Activated B cell treated with CpG ODN at 0.5 μM for 24 hours (primary cell): ENCODE measurements around the gene GINS2. TPM values are rescaled to one million over a fixed set of nuclear protein-coding genes. Genes with fewer than 3 reads are reported as not detected.

Experiments
- ATAC-seq: fragments of 200-7000 bp; cut with Tn5 transposase; one replicate; pipeline ENCODE4 v1.10.0; 2021; ENCODE audit warnings: low read depth, mild to moderate bottlenecking, moderate library complexity
- CTCF ChIA-PET: fragments of 350-600 bp; sonication (Branson Sonifier 250); formaldehyde crosslinking; loops from one replicate; lab custom pipeline; 2021; ENCODE audit warnings: antibody characterized with exemption; lab: Charles Lee
- POLR2A ChIA-PET: fragments of 350-600 bp; sonication (Branson Sonifier 250); formaldehyde crosslinking; loops from one replicate; lab custom pipeline; 2021; ENCODE audit warnings: antibody characterized with exemption; lab: Charles Lee
- DNase-seq: peaks from one replicate; pipeline ENCODE4 v3.0.0; 2022
- H3K27ac Mint-ChIP-seq: one replicate; pipeline ENCODE4 v1.8.0; 2020; ENCODE audit warnings: mixed read lengths
- H3K27me3 Mint-ChIP-seq: one replicate; pipeline ENCODE4 v1.8.0; 2021; ENCODE audit warnings: mixed read lengths
- H3K36me3 Mint-ChIP-seq: one replicate; pipeline ENCODE4 v1.8.0; 2021; ENCODE audit warnings: low read depth, mixed read lengths
- H3K4me1 Mint-ChIP-seq: one replicate; pipeline ENCODE4 v1.8.0; 2021; ENCODE audit warnings: mixed read lengths
- H3K4me3 Mint-ChIP-seq: one replicate; pipeline ENCODE4 v1.8.0; 2020; ENCODE audit warnings: mild to moderate bottlenecking, mixed read lengths
- H3K9me3 Mint-ChIP-seq: one replicate; pipeline ENCODE4 v1.8.0; 2020; ENCODE audit warnings: mixed read lengths
- CTCF ChIP-seq: fragments of 200-600 bp; IDR thresholded peaks from one replicate; pipeline ENCODE4 v1.8.0; 2022; ENCODE audit warnings: antibody characterized with exemption, mild to moderate bottlenecking
- intact Hi-C: fragments of 100-400 bp; cut with micrococcal nuclease; formaldehyde crosslinking; loops from one replicate; pipeline ENCODE4 v1.15.1; 2024
- total RNA-seq: library from RNA; stranded (reverse); gene quantifications from 2 replicates; pipeline ENCODE4 v1.2.3, GENCODE V29; 2022

The GINS2 gene
- total RNA-seq, 1 donor from 2014 or later: 6.0 TPM

DNA sequence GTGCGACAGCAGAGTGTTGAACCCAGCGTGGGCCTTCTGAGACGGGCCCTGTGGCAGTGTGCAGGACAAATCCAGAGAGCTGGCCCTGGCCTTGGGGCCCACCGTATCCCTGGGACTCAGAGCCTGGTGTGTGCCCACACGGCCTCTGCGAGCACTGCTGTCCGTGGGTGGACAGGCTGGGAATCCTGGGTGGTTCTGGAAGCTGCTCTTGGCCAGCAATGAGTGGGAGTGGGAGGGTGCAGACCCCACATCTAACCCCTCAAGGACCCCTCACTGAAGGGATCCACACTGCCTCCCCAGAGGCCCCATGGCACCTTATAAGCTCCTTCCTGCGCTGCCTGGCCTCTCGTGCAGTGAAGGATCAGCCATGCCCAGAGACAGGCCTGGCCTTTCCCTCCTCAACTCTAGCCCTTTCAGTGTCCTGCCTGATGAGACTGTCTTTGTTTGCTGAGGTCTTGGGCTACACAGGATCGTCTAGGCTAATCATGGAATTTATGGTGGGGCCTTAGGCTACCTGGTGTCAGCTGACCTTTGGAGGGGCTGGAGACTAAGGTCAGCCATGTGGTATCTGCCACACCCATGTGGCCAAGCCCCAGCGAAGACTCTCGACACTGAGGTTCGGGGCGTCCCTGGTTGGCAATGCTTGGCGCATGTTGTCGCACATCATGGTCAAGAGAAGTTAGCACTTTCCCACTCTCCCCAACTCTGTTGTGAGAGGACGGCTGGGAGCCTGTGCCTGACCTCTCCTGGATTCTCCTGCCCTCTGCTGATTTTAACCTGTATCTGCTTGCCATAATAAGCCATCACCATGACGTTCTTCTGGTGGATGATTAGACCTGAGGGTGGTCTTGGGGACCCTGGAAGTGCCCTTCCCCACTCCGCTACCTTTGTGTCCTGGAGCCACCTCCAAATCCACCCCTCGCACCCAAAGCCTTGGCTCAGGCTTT lies 16.4 kb upstream of the GINS2 start:
- ATAC-seq (no peak), DNase-seq (no peak)
- POLR2A ChIA-PET: no interaction called here
- intact Hi-C loops: no loop called here
- CTCF ChIA-PET: no interaction called here
- Mint-ChIP-seq H3K27me3 (no peaks in the 10 kb centered on the region), H3K4me1 (no peaks in the 10 kb centered on the region), H3K36me3 (peaks cover 11% of the 10 kb centered on the region), H3K4me3 (no peak overlapping the region), H3K27ac (no peak overlapping the region), H3K9me3 (no peaks in the 10 kb centered on the region)
- TF ChIP-seq CTCF: no peak

GRCh38 chr16:85704011-85704410 lies 15.3 kb upstream of the GINS2 start:
- intact Hi-C loops: no loop called here
- no peaks in the 10 kb centered on the region for H3K9me3 Mint-ChIP-seq
- no peaks in the 10 kb centered on the region for H3K27me3 Mint-ChIP-seq
- H3K4me1 Mint-ChIP-seq: no peaks in the 10 kb centered on the region
- no peak overlapping the region for H3K27ac Mint-ChIP-seq
- POLR2A ChIA-PET: no interaction called here
- peaks cover 5% of the 10 kb centered on the region for H3K36me3 Mint-ChIP-seq
- ATAC-seq: no peak
- DNase-seq: no peak
- no peak overlapping the region for H3K4me3 Mint-ChIP-seq
- TF ChIP-seq CTCF: no peak
- CTCF ChIA-PET: interaction anchor here (1.5 kb wide), 1 partner anchor 55 kb away, joined by 3 read pairs; no protein-coding TSS in a partner anchor

- POLR2A ChIA-PET: no interaction called here
- Mint-ChIP-seq H3K4me3 (no peak overlapping the region), H3K9me3 (no peaks in the 10 kb centered on the region), H3K36me3 (no peaks in the 10 kb centered on the region), H3K27ac (no peak overlapping the region), H3K27me3 (no peaks in the 10 kb centered on the region), H3K4me1 (no peaks in the 10 kb centered on the region)
- ATAC-seq (no peak), DNase-seq (no peak)
- CTCF ChIA-PET: interaction anchor here (1.9 kb wide), 1 partner anchor 17 kb away, joined by 4 read pairs; no protein-coding TSS in a partner anchor
- intact Hi-C loops: no loop called here
- TF ChIP-seq CTCF: no peak
Observed at GRCh38 chr16:85699628-85700027, 10.9 kb upstream of the GINS2 start.

GRCh38 chr16:85698935-85699558 lies 10.3 kb upstream of the GINS2 start:
- ChIA-PET CTCF (interaction anchor here (1.9 kb wide), 1 partner anchor 18 kb away, joined by 4 read pairs; no protein-coding TSS in a partner anchor), POLR2A (no interaction called here)
- Mint-ChIP-seq H3K4me1 (no peaks in the 10 kb centered on the region), H3K4me3 (no peak overlapping the region), H3K9me3 (no peaks in the 10 kb centered on the region), H3K36me3 (no peaks in the 10 kb centered on the region), H3K27ac (no peak overlapping the region), H3K27me3 (no peaks in the 10 kb centered on the region)
- intact Hi-C loops: no loop called here
- DNase-seq (no peak), ATAC-seq (no peak)
- TF ChIP-seq CTCF: no peak

DNA sequence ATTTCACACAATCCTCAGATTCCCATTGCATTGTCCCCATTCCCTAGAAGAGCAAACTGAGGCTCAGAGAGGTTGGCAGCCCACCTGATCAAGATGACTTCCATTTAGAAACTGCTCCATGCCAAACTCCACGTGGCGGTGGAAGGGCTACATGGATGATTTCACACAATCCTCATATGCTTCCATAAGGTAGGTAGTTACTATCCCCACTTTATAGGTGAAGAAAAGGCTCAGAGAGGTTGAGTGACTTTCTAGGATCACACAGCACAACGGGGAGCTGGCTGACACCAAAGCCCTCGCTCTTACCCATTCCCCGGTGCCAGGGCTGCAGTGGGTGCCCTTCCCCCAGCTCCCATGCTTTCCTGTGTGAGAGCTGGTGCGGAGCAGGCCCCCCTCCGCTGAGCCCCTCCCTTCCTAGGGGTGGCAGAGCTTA lies 9.7 kb upstream of the GINS2 start:
- no peak for DNase-seq
- CTCF ChIA-PET: interaction anchor here (1.9 kb wide), 1 partner anchor 19 kb away, joined by 4 read pairs; no protein-coding TSS in a partner anchor
- H3K4me1 Mint-ChIP-seq: no peaks in the 10 kb centered on the region
- no peaks in the 10 kb centered on the region for H3K36me3 Mint-ChIP-seq
- no peak for ATAC-seq
- intact Hi-C loops: no loop called here
- no peak overlapping the region for H3K4me3 Mint-ChIP-seq
- H3K27me3 Mint-ChIP-seq: no peaks in the 10 kb centered on the region
- H3K27ac Mint-ChIP-seq: no peak overlapping the region
- POLR2A ChIA-PET: no interaction called here
- H3K9me3 Mint-ChIP-seq: no peaks in the 10 kb centered on the region
- TF ChIP-seq CTCF: no peak
